Measurements from ENCODE around the gene RIN1. TPM values are rescaled to one million over a fixed set of nuclear protein-coding genes. Genes with fewer than 3 reads are reported as not detected.

The RIN1 gene
- total RNA-seq, 1 donor = 19.0 TPM

DNA sequence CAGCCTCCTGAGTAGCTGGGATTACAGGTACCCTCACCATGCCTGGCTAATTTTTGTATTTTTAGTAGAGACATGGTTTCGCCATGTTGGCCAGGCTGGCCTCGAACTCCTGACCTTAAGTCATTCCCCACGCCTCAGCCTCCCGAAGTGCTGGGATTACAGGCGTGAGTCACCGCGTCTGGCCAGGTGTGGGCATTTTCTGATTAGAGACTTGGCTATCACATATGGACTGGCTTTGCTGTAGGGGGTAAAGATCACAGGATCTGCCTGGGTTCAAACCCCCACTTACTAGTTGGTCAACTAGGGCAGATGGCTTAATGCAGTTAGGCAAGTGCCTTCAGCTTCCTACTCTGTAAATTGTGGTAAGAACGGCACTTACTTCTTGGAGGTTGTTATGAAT is 25.9 kb downstream of the RIN1 start:
- DNase-seq (ENCODE audit: low read depth) = peak; percentile 26
- no peak overlapping the region for H3K4me3 ChIP-seq (ENCODE audit: low read depth, low read length)
- TF ChIP-seq, protein P1, sequence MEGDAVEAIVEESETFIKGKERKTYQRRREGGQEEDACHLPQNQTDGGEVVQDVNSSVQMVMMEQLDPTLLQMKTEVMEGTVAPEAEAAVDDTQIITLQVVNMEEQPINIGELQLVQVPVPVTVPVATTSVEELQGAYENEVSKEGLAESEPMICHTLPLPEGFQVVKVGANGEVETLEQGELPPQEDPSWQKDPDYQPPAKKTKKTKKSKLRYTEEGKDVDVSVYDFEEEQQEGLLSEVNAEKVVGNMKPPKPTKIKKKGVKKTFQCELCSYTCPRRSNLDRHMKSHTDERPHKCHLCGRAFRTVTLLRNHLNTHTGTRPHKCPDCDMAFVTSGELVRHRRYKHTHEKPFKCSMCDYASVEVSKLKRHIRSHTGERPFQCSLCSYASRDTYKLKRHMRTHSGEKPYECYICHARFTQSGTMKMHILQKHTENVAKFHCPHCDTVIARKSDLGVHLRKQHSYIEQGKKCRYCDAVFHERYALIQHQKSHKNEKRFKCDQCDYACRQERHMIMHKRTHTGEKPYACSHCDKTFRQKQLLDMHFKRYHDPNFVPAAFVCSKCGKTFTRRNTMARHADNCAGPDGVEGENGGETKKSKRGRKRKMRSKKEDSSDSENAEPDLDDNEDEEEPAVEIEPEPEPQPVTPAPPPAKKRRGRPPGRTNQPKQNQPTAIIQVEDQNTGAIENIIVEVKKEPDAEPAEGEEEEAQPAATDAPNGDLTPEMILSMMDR (IDR thresholded peaks at IDR 0.05; ENCODE audit: insufficient read depth, low read depth, low read length) = no peak

DNA sequence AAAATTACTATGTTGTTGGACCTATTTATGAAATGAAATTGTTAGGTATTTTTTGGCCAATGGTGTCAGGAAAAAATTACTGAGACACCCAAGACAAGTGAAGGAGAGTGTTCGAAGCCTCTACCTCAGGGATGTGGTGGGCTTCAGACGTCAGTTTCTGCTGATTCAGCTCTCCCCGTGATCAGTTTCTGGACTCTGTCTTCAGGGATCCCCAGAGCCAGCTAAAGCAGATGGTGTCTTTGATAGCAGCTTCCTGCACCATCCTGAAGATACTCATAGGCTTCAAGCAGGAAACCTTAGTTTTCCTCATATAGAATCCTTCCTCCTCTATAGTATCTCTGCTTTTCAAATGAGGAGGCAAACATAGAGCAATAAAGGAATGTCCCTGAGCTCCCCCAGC is 26.8 kb downstream of the RIN1 start:
- TF ChIP-seq, protein P1 (IDR thresholded peaks at IDR 0.05; ENCODE audit: insufficient read depth, low read depth, low read length) = no peak
- no peak overlapping the region for H3K4me3 ChIP-seq (ENCODE audit: low read depth, low read length)
- no peak for DNase-seq (ENCODE audit: low read depth)

DNA sequence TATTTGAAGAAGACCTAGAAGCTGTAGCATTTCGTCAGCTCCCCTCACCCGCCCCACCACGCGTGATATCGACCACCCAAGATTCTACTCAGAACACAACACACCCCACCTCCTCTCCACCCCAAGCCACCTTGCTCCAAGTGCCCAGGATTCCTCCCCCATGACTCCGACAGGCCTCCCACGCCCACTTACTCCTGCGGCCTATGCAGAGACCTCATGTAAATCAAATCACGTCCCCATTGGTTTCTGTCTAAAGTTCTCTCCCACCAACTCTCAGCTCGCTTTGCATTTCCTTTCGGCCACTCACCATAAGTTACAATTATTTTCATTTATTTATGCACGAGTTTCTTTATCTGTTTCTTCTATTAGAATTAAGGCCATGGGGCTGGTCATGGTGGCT is 33.6 kb downstream of the RIN1 start:
- H3K4me3 ChIP-seq (ENCODE audit: low read depth, low read length) = no peak overlapping the region
- no peak for DNase-seq (ENCODE audit: low read depth)
- TF ChIP-seq, protein P1 (IDR thresholded peaks at IDR 0.05; ENCODE audit: insufficient read depth, low read depth, low read length) = no peak

DNA sequence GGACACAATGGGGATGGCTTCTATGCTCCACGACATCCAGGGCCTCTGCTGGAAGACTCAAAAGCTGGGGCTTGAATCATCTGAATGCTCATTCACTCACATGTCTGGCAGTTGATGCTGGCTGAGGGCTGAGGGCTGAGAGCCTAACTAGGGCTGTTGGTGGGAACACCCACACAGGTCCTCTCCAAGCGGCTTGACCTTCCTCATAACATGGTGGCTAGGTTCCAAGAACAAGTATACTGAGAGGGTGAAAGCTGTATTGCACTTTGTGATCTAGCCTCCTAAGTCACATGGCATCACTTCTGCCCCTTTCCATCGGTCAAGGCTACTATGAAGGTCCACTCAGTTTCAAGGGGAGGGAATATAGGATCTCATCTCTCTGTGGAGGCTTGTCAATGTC is 37.0 kb downstream of the RIN1 start:
- no peak for DNase-seq (ENCODE audit: low read depth)
- TF ChIP-seq, protein P1 (IDR thresholded peaks at IDR 0.05; ENCODE audit: insufficient read depth, low read depth, low read length) = no peak
- no peak overlapping the region for H3K4me3 ChIP-seq (ENCODE audit: low read depth, low read length)

DNA sequence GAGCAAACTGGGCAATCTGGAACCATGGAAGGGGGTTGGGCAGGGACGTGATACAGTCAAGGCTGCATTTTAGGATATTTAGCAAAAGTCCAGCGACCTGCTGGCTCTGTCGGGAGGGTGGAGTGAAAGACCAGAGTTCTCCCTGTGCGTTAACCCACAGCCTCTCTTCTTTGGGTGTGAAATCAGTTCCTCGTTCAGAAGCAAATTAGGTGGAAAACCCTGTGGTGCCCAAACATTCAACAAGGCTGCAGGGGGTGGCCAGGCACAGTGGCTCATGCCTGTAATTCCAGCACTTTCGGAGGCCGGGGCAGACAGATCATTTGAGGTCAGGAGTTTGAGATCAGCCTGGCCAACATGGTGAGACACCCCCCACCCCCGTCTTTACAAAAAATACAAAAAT is 38.6 kb downstream of the RIN1 start:
- H3K4me3 ChIP-seq (ENCODE audit: low read depth, low read length) = no peak overlapping the region
- no peak for DNase-seq (ENCODE audit: low read depth)
- TF ChIP-seq, protein P1 (IDR thresholded peaks at IDR 0.05; ENCODE audit: insufficient read depth, low read depth, low read length) = no peak

DNA sequence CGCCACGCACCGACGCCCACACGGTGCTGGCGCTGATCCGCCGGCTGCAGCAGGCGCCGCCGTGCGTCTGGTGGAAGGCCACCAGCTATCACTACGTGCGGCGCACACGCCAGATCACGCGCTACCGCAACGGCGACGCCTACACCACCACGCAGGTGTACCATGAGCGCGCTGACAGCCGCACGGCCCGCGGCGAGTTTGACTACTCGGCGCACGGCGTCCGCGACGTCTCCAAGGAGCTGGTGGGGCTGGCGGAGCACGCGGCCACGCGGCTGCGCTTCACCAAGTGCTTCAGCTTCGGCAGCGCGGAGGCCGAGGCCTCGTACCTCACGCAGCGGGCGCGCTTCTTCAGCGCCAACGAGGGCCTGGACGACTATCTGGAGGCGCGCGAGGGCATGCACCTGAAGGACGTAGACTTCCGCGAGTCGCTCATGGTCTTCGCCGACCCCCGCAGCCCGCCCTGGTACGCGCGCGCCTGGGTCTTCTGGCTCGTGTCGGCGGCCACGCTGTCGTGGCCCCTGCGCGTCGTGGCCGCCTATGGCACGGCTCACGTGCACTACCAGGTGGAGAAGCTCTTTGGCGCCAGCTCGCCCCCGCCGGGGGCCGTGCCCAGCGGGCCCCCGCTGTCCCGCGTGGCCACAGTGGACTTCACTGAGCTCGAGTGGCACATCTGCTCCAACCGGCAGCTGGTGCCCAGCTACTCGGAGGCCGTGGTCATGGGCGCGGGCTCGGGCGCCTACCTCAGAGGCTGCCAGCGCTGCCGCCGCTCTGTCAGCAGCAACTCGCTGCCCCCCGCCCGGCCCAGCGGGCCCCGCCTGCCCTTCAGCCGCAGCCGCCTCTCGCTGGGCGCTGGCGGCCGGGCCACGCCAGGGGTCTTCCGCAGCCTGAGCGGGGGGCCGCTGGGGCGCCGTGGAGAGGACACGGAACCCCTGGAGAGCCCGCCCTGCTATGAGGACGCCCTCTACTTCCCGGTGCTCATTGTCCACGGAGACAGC is 41.3 kb downstream of the RIN1 start:
- TF ChIP-seq, protein P1 (IDR thresholded peaks at IDR 0.05; ENCODE audit: insufficient read depth, low read depth, low read length) = no peak
- H3K4me3 ChIP-seq (ENCODE audit: low read depth, low read length) = no peak overlapping the region
- DNase-seq (ENCODE audit: low read depth) = no peak
